Measurements from ENCODE around the gene BMF.

GRCh38 chr15:40134885-40135284 lies 26.2 kb upstream of the BMF start:
- TF ChIP-seq POLR2A (IDR thresholded peaks at IDR 0.05; ENCODE audit: low read depth, low read length) (no peak), CTCF (conservative IDR thresholded peaks at IDR 0.05; ENCODE audit: low read depth, low read length) (no peak), FOS (IDR thresholded peaks at IDR 0.05; ENCODE audit: low read depth, low read length) (no peak), RAD21 (IDR thresholded peaks at IDR 0.05; ENCODE audit: low read length) (no peak), RCOR1 (IDR thresholded peaks at IDR 0.05; ENCODE audit: insufficient replicate concordance, low read length) (no peak), MAZ (IDR thresholded peaks at IDR 0.05; ENCODE audit: borderline replicate concordance, low read depth, low read length) (no peak), BHLHE40 (IDR thresholded peaks at IDR 0.05; ENCODE audit: low read depth, low read length) (no peak), RFX5 (IDR thresholded peaks at IDR 0.05; ENCODE audit: low read depth, low read length) (no peak), SMC3 (IDR thresholded peaks at IDR 0.05; ENCODE audit: low read depth, low read length) (no peak), ELK1 (IDR thresholded peaks at IDR 0.05; ENCODE audit: borderline replicate concordance, low read depth, low read length) (no peak), MXI1 (IDR thresholded peaks at IDR 0.05; ENCODE audit: borderline replicate concordance, low read depth, low read length) (no peak)
- TF ChIP-seq, protein P1, sequence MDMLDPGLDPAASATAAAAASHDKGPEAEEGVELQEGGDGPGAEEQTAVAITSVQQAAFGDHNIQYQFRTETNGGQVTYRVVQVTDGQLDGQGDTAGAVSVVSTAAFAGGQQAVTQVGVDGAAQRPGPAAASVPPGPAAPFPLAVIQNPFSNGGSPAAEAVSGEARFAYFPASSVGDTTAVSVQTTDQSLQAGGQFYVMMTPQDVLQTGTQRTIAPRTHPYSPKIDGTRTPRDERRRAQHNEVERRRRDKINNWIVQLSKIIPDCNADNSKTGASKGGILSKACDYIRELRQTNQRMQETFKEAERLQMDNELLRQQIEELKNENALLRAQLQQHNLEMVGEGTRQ (IDR thresholded peaks at IDR 0.05; ENCODE audit: low read depth, low read length) = no peak
